Endothelial cell of umbilical vein (primary cell): Measurements from ENCODE around the gene ZDHHC5. TPM values are rescaled to one million over a fixed set of nuclear protein-coding genes. Genes with fewer than 3 reads are reported as not detected.

ENCODE experiments used
- BruUV-seq: library from RNA; stranded (reverse); fragments of 400-500 nt; replicated peaks from 2 replicates; lab custom pipeline; 2021; lab: Mats Ljungman, UMichigan
- CTCF ChIA-PET: fragments of 300-600, 350-600 bp; sonication (Branson Sonifier 250); formaldehyde crosslinking; loops from one replicate; lab custom pipeline; 2021; ENCODE audit warnings: antibody characterized with exemption, inconsistent platforms; lab: Charles Lee
- POLR2A ChIA-PET: fragments of 300-600, 350-600 bp; sonication (Branson Sonifier 250); formaldehyde crosslinking; loops from one replicate; lab custom pipeline; 2021; ENCODE audit warnings: antibody characterized with exemption, inconsistent platforms; lab: Charles Lee
- DNase-seq: peaks from one replicate; pipeline ENCODE4 v3.0.0-alpha.2; 2011; ENCODE audit warnings: low read depth, low spot score
- FAIRE-seq: peaks from 2 replicates; lab custom pipeline; 2011; peaks lifted over from hg19 to GRCh38; lab: Jason Lieb, UNC
- H2AFZ ChIP-seq: 2 replicates; pipeline ENCODE4 v1.6.0; 2012; ENCODE audit warnings: low read depth, low read length, control low read depth, inconsistent platforms
- H3K27ac ChIP-seq: 2 replicates; pipeline ENCODE4 v1.5.1; 2011; ENCODE audit warnings: low read depth, mild to moderate bottlenecking, control low read depth, low read length, moderate library complexity; ENCODE audit not compliant: insufficient read depth
- H3K27me3 ChIP-seq, 2 experiments: 2 replicates each; pipeline versions ENCODE4 v1.6.0 to v1.6.1; 2011; ENCODE audit warnings: low read length in 2 of 2, mixed read lengths in 1 of 2; ENCODE audit not compliant: control insufficient read depth in 2 of 2, insufficient read depth in 2 of 2
- H3K36me3 ChIP-seq, 2 experiments: 2 replicates in 1 of 2; 3 replicates in 1 of 2; pipeline ENCODE4 v1.5.1; 2011; ENCODE audit warnings: low read length in 2 of 2, mild to moderate bottlenecking in 1 of 2, moderate library complexity in 1 of 2; ENCODE audit not compliant: control insufficient read depth in 2 of 2, insufficient read depth in 2 of 2; ENCODE audit errors: extremely low read depth in 1 of 2
- H3K4me1 ChIP-seq: 3 replicates; pipeline ENCODE4 v1.5.1; 2011; ENCODE audit warnings: mild to moderate bottlenecking, low read length; ENCODE audit not compliant: control insufficient read depth, insufficient read depth; ENCODE audit errors: extremely low read depth
- H3K4me2 ChIP-seq: 2 replicates; pipeline ENCODE4 v1.6.1; 2011; ENCODE audit warnings: low read length, control low read depth, mixed read lengths; ENCODE audit not compliant: insufficient read depth
- H3K4me3 ChIP-seq, 3 experiments: fragments of 200-600 bp in 1 of 3; sonication (generic), shearing (Covaris generic) in 1 of 3; replicated peaks in 1 of 3; 2 replicates each; pipeline ENCODE4 v1.5.1; 2011 to 2016; ENCODE audit warnings: control low read depth in 3 of 3, low read length in 3 of 3, mild to moderate bottlenecking in 2 of 3, inconsistent platforms in 1 of 3, low read depth in 1 of 3, moderate library complexity in 1 of 3; ENCODE audit not compliant: insufficient read depth in 1 of 3
- H3K79me2 ChIP-seq: 2 replicates; pipeline ENCODE4 v1.6.0; 2012; ENCODE audit warnings: low read length, inconsistent platforms; ENCODE audit not compliant: control insufficient read depth, insufficient read depth
- H3K9ac ChIP-seq: replicated peaks from 2 replicates; pipeline ENCODE3; 2011; ENCODE audit warnings: low read length, control low read depth; ENCODE audit not compliant: insufficient read depth; ENCODE audit errors: extremely low read depth
- H3K9me1 ChIP-seq: replicated peaks from 3 replicates; pipeline ENCODE4 v1.6.0; 2011; ENCODE audit warnings: mild to moderate bottlenecking, low read length; ENCODE audit not compliant: control insufficient read depth, insufficient read depth; ENCODE audit errors: extremely low read depth
- H3K9me3 ChIP-seq: replicated peaks from 2 replicates; pipeline ENCODE4 v1.5.1; 2012; ENCODE audit warnings: low read length, inconsistent platforms; ENCODE audit not compliant: control insufficient read depth, insufficient read depth
- H4K20me1 ChIP-seq: replicated peaks from 2 replicates; pipeline ENCODE3; 2011; ENCODE audit warnings: mild to moderate bottlenecking, low read length; ENCODE audit not compliant: control insufficient read depth, insufficient read depth; ENCODE audit errors: extremely low read depth
- CTCF ChIP-seq, 2 donors: IDR thresholded peaks; 1 replicate in 1 of 2; 2 replicates in 1 of 2; pipeline ENCODE4 v1.5.1; 2011; ENCODE audit warnings: low read length in 2 of 2, mild to moderate bottlenecking in 2 of 2, moderate library complexity in 2 of 2, control low read depth in 1 of 2, inconsistent platforms in 1 of 2, low read depth in 1 of 2; ENCODE audit not compliant: insufficient read depth in 1 of 2; ENCODE audit errors: extremely low read depth in 1 of 2
- EZH2 ChIP-seq: IDR thresholded peaks from 2 replicates; pipeline ENCODE4 v1.6.1; 2012; ENCODE audit warnings: borderline replicate concordance, low read depth, mild to moderate bottlenecking, moderate library complexity, low read length, inconsistent platforms; ENCODE audit not compliant: severe bottlenecking
- FOS ChIP-seq: IDR thresholded peaks from 2 replicates; pipeline ENCODE4 v1.6.1; 2011; ENCODE audit warnings: mild to moderate bottlenecking, low read length, moderate library complexity, borderline replicate concordance; ENCODE audit not compliant: insufficient read depth
- GATA2 ChIP-seq: IDR thresholded peaks from 2 replicates; pipeline ENCODE4 v1.7.0; 2011; ENCODE audit warnings: low read depth, mild to moderate bottlenecking, moderate library complexity, mixed read lengths, low read length; ENCODE audit not compliant: insufficient read length, insufficient read depth
- JUN ChIP-seq: IDR thresholded peaks from 2 replicates; pipeline ENCODE4 v1.6.1; 2011; ENCODE audit warnings: borderline replicate concordance, low read depth; ENCODE audit not compliant: insufficient read length, insufficient read depth
- MAX ChIP-seq: IDR thresholded peaks from 2 replicates; pipeline ENCODE4 v1.6.1; 2011; ENCODE audit not compliant: insufficient read depth, insufficient read length
- MYC ChIP-seq: IDR thresholded peaks from one replicate; pipeline ENCODE4 v1.6.1; 2011; ENCODE audit warnings: mild to moderate bottlenecking, low read depth, low read length
- POLR2A ChIP-seq: IDR thresholded peaks from 2 replicates; pipeline ENCODE4 v1.6.1; 2012; ENCODE audit warnings: low read depth, mild to moderate bottlenecking, control low read depth, low read length
- POLR2AphosphoS5 ChIP-seq: IDR thresholded peaks from 2 replicates; pipeline ENCODE4 v1.6.1; 2012; ENCODE audit warnings: low read depth, mild to moderate bottlenecking, control low read depth, low read length, moderate library complexity; ENCODE audit not compliant: insufficient read depth
- dilution Hi-C: fragments of 300-500 bp; cut with MboI; formaldehyde crosslinking; loops from one replicate; pipeline ENCODE4 v1.15.0; 2019; ENCODE audit warnings: low sequenced_read_pairs; ENCODE audit not compliant: extremely low pct_ligation_motif_present
- intact Hi-C: fragments of 100-400 bp; cut with micrococcal nuclease; formaldehyde crosslinking; loops from one replicate; pipeline ENCODE4 v1.10.0; 2022
- polyA plus RNA-seq, 4 experiments: library from polyadenylated mRNA; depleted of rRNA in 3 of 4; stranded (reverse) in 3 of 4; unstranded in 1 of 4; fragments of >200 nt; gene quantifications; 2 replicates each; pipeline versions ENCODE4 v1.2.1 to v1.2.3, GENCODE V29; 2011 to 2012; ENCODE audit warnings: missing spikeins in 1 of 4
- total RNA-seq: library from RNA; stranded (reverse); gene quantifications from 2 replicates; pipeline ENCODE4 v1.2.3, GENCODE V29; 2021

Gene ZDHHC5
- total and polyA plus RNA-seq, 2 donors (not counting 3 experiments of a cell fraction or from before 2014, with no cell fraction given): 52.9 to 67.4 TPM

- Histone ChIP-seq H3K4me2 (no peak overlapping the region), H3K9me1 (no peaks in the 10 kb centered on the region), H3K27ac (no peak overlapping the region), H3K79me2 (peaks cover 2% of the 10 kb centered on the region), H3K4me1 (peaks cover 8% of the 10 kb centered on the region), H4K20me1 (no peaks in the 10 kb centered on the region), H2AFZ (no peak overlapping the region), H3K36me3 (no peaks in the 10 kb centered on the region), H3K9me3 (no peaks in the 10 kb centered on the region), H3K9ac (no peak overlapping the region), H3K4me3 (no peak overlapping the region), H3K27me3 (peaks cover 38 to 50% of the 10 kb centered on the region in 2 experiments)
- dilution Hi-C loops (no loop called here), intact Hi-C loops (loop anchor here (1.0 to 5.0 kb wide), 2 partner anchors 188 to 318 kb away; no protein-coding TSS in a partner anchor)
- FAIRE-seq: no peak
- POLR2A ChIA-PET: no interaction called here
- no peak for DNase-seq
- CTCF ChIA-PET: interaction anchor here (1.4 to 5.1 kb wide), 5 partner anchors 11 to 266 kb away, joined by 3 to 126 read pairs (median 6); partner anchors contain the start of gene UBE2L6
- TF ChIP-seq EZH2 (no peak), MAX (no peak), MYC (no peak), POLR2A (no peak), POLR2AphosphoS5 (no peak), GATA2 (no peak), JUN (no peak), CTCF (IDR thresholded peaks at IDR 0.05; ENCODE audit: extremely low read depth in 1 of 2, insufficient read depth in 1 of 2, low read depth in 1 of 2, low read length in 2 of 2) (no peak), FOS (no peak)
- no TSS peak for BruUV-seq
Measured at GRCh38 chr11:57645689-57646085, 22.2 kb upstream of the ZDHHC5 start.
